Endothelial cell (in vitro differentiated cells): ENCODE data around the gene USP37. TPM values are rescaled to one million over a fixed set of nuclear protein-coding genes. Genes with fewer than 3 reads are reported as not detected.

Source experiments
- DNase-seq: peaks from one replicate; pipeline ENCODE4 v3.0.0; 2021; ENCODE audit warnings: low spot score
- H3K27ac Mint-ChIP-seq: one replicate; pipeline ENCODE4 v1.8.0; 2021; ENCODE audit warnings: mixed read lengths, inconsistent platforms; ENCODE audit not compliant: unreplicated experiment
- H3K27me3 Mint-ChIP-seq: one replicate; pipeline ENCODE4 v1.8.0; 2021; ENCODE audit warnings: mild to moderate bottlenecking, moderate library complexity, mixed read lengths, inconsistent platforms; ENCODE audit not compliant: unreplicated experiment
- H3K36me3 Mint-ChIP-seq: one replicate; pipeline ENCODE4 v1.8.0; 2021; ENCODE audit warnings: mild to moderate bottlenecking, low read depth, mixed read lengths, inconsistent platforms; ENCODE audit not compliant: unreplicated experiment
- H3K4me1 Mint-ChIP-seq: one replicate; pipeline ENCODE4 v1.8.0; 2021; ENCODE audit warnings: mild to moderate bottlenecking, mixed read lengths, inconsistent platforms; ENCODE audit not compliant: unreplicated experiment
- H3K4me3 Mint-ChIP-seq: one replicate; pipeline ENCODE4 v1.8.0; 2021; ENCODE audit warnings: mild to moderate bottlenecking, mixed read lengths, inconsistent platforms; ENCODE audit not compliant: unreplicated experiment
- H3K9me3 Mint-ChIP-seq: one replicate; pipeline ENCODE4 v1.8.0; 2021; ENCODE audit warnings: mixed read lengths, inconsistent platforms; ENCODE audit not compliant: unreplicated experiment
- CTCF ChIP-seq: fragments of 200-600 bp; sonication (generic); IDR thresholded peaks from one replicate; pipeline ENCODE4 v1.5.0; 2021; ENCODE audit warnings: antibody characterized with exemption; ENCODE audit not compliant: unreplicated experiment
- microRNA-seq: library from miRNA; unstranded; fragments of <30 nt; microRNA quantifications from one replicate; pipeline ENCODE4, GENCODE V29; 2020; ENCODE audit not compliant: unreplicated experiment
- total RNA-seq: library from RNA; stranded (reverse); fragmentation: NEBNext Ultra II Directional; extraction: Animal tissue kit (Norgen Biotek cat#: 25700); gene quantifications from one replicate; pipeline ENCODE4 v1.2.1, GENCODE V29; 2021; ENCODE audit not compliant: unreplicated experiment

USP37 gene
- total RNA-seq, 1 donor from 2014 or later, result 16.1 TPM

- Mint-ChIP-seq H3K36me3 (peaks cover 10% of the 10 kb centered on the region), H3K27me3 (peaks cover 13% of the 10 kb centered on the region), H3K9me3 (no peaks in the 10 kb centered on the region), H3K4me1 (peaks cover 21% of the 10 kb centered on the region), H3K27ac (no peak overlapping the region), H3K4me3 (no peak overlapping the region)
- no peak for TF ChIP-seq CTCF
- DNase-seq, result no peak
Measured at GRCh38 chr2:218401890-218402289, 166.3 kb downstream of the USP37 start.

GRCh38 chr2:218400930-218401881, 166.9 kb downstream of the USP37 start:
- H3K9me3 Mint-ChIP-seq, result no peaks in the 10 kb centered on the region
- no peak for DNase-seq
- H3K4me3 Mint-ChIP-seq, result peak overlapping the region; percentile 31
- peaks cover 10% of the 10 kb centered on the region for H3K36me3 Mint-ChIP-seq
- H3K27ac Mint-ChIP-seq, result no peak overlapping the region
- TF ChIP-seq CTCF, result no peak
- peaks cover 13% of the 10 kb centered on the region for H3K27me3 Mint-ChIP-seq
- H3K4me1 Mint-ChIP-seq, result peaks cover 24% of the 10 kb centered on the region

Small RNAs within 50 kb of the gene (microRNA-seq; reads per million reads assigned to microRNA genes)
- gene MIR26B, result 4,995 reads per million, percentile 98 among the genes with 10 or more reads in this experiment

Other genes starting within 250 kb of the USP37 start
- gene CATIP, start 211.5 kb downstream of the USP37 start, total RNA-seq, result not detected
- not detected for gene SLC11A1, start 186.1 kb downstream of the USP37 start, total RNA-seq
- 106 TPM for gene CTDSP1, start 168.5 kb downstream of the USP37 start, total RNA-seq
- 0.44 TPM for gene VIL1, start 149.2 kb downstream of the USP37 start, total RNA-seq
- gene CNOT9, start 488 bp upstream of the USP37 start, total RNA-seq, result 56.1 TPM
- 90.2 TPM for gene PLCD4, start 39.5 kb upstream of the USP37 start, total RNA-seq
- gene ZNF142, start 91.3 kb upstream of the USP37 start, total RNA-seq, result 26.6 TPM
- 39.0 TPM for gene BCS1L, start 91.3 kb upstream of the USP37 start, total RNA-seq
- 41.7 TPM for gene RNF25, start 103.7 kb upstream of the USP37 start, total RNA-seq
- gene STK36, start 103.7 kb upstream of the USP37 start, total RNA-seq, result 75.1 TPM
- gene TTLL4, start 142.5 kb upstream of the USP37 start, total RNA-seq, result 47.3 TPM
- gene CYP27A1, start 213.8 kb upstream of the USP37 start, total RNA-seq, result 9.0 TPM